ENCODE measurements around the gene HTATSF1. TPM values are rescaled to one million over a fixed set of nuclear protein-coding genes. Genes with fewer than 3 reads are reported as not detected.

HTATSF1 gene
- total RNA-seq, 1 experiment from 2014 or later: 49.5 TPM

DNA sequence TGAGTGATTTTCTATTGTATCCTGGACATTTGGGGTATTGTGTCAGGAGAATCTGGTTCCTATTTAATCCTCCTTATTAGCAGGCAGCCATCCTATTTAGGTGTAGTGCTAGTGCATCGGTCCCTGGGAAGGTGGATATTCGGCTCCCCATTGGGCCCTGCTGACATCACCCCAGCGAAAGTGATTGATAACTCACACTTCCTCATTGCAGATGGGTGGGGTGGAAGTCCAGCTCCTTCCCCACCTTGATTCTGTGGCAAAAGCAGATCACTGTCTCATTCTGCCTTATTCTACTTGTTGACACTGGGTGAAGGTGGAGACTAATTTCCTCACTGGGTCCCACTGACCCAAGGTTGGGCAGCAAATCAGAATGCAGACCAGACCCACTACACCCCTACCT, 32.8 kb upstream of the HTATSF1 start:
- Histone ChIP-seq H2BK12ac (ENCODE audit: insufficient read length, low read depth, low read length) (no peak overlapping the region), H3K56ac (ENCODE audit: insufficient read length, low read depth, low read length) (no peak overlapping the region), H2BK120ac (ENCODE audit: low read depth, low read length, poor library complexity, severe bottlenecking) (no peak overlapping the region), H2BK5ac (ENCODE audit: insufficient read length, low read length) (no peak overlapping the region), H3K23ac (ENCODE audit: insufficient read length, low read depth, low read length) (no peak overlapping the region), H3K4me2 (ENCODE audit: insufficient read depth, insufficient read length, low read length) (no peak overlapping the region), H3K27ac (ENCODE audit: insufficient read length, low read depth, low read length) (no peak overlapping the region), H4K91ac (ENCODE audit: insufficient read length, low read depth, low read length) (no peak overlapping the region), H4K20me1 (ENCODE audit: control insufficient read depth, insufficient read depth, insufficient read length) (no peaks in the 10 kb centered on the region), H3K79me1 (ENCODE audit: insufficient read depth, low read depth, low read length, poor library complexity, severe bottlenecking) (no peaks in the 10 kb centered on the region), H4K5ac (ENCODE audit: insufficient read length, low read depth, low read length) (no peak overlapping the region), H2AFZ (ENCODE audit: low read length) (no peak overlapping the region), H3T11ph (ENCODE audit: low read length) (no peak overlapping the region), H2BK15ac (ENCODE audit: low read depth, low read length) (no peak overlapping the region), H3K27me3 (ENCODE audit: insufficient read depth, low read length) (no peaks in the 10 kb centered on the region), H3K4me1 (ENCODE audit: insufficient read depth, low read length) (no peaks in the 10 kb centered on the region), H3K23me2 (ENCODE audit: insufficient read length, low read depth, low read length, poor library complexity, severe bottlenecking) (no peaks in the 10 kb centered on the region), H2AK5ac (ENCODE audit: insufficient read length, low read length) (no peak overlapping the region), H3K9me3 (ENCODE audit: control insufficient read depth, low read depth, low read length) (peaks cover 6% of the 10 kb centered on the region), H3K14ac (ENCODE audit: insufficient read depth, low read length) (no peak overlapping the region), H3K18ac (ENCODE audit: insufficient read length, low read depth, low read length) (no peak overlapping the region), H3K9ac (ENCODE audit: extremely low read depth, insufficient read length, low read length) (no peak overlapping the region), H2BK20ac (ENCODE audit: low read depth, low read length, poor library complexity, severe bottlenecking) (no peak overlapping the region), H3K79me2 (ENCODE audit: insufficient read depth, low read length) (no peaks in the 10 kb centered on the region), H3K4ac (ENCODE audit: low read depth, low read length) (no peak overlapping the region), H4K8ac (replicated peaks; ENCODE audit: insufficient read length, low read depth, low read length) (no peak overlapping the region)
- Mint-ChIP-seq H3K4me1 (no peaks in the 10 kb centered on the region), H3K27me3 (ENCODE audit: low read depth) (peaks cover 2% of the 10 kb centered on the region; the same call in 1 of the 2 replicates), H3K27ac (no peak overlapping the region), H3K9me3 (peaks cover 53 to 56% of the 10 kb centered on the region in 2 experiments), H3K4me3 (no peak overlapping the region), H3K36me3 (ENCODE audit: insufficient read depth in 1 of 3, low read depth in 3 of 3) (peaks cover 0 to 3% (median 0%) of the 10 kb centered on the region in 3 experiments; a peak in 1 of 7 replicates)
- TF ChIP-seq, protein P1, sequence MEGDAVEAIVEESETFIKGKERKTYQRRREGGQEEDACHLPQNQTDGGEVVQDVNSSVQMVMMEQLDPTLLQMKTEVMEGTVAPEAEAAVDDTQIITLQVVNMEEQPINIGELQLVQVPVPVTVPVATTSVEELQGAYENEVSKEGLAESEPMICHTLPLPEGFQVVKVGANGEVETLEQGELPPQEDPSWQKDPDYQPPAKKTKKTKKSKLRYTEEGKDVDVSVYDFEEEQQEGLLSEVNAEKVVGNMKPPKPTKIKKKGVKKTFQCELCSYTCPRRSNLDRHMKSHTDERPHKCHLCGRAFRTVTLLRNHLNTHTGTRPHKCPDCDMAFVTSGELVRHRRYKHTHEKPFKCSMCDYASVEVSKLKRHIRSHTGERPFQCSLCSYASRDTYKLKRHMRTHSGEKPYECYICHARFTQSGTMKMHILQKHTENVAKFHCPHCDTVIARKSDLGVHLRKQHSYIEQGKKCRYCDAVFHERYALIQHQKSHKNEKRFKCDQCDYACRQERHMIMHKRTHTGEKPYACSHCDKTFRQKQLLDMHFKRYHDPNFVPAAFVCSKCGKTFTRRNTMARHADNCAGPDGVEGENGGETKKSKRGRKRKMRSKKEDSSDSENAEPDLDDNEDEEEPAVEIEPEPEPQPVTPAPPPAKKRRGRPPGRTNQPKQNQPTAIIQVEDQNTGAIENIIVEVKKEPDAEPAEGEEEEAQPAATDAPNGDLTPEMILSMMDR (conservative IDR thresholded peaks at IDR 0.05): no peak
- no CpG with 5 or more reads among the region's 3 CpGs for WGBS (ENCODE audit: extremely low coverage, insufficient read length, low lambda C conversion rate)
- no peak for DNase-seq

All from H9 (cell line).